Measurements from ENCODE around the gene SEPSECS. TPM values are rescaled to one million over a fixed set of nuclear protein-coding genes. Genes with fewer than 3 reads are reported as not detected.

SEPSECS gene
- total and polyA plus RNA-seq, 2 donors from 2014 or later = 7.3 to 13.8 TPM

DNA sequence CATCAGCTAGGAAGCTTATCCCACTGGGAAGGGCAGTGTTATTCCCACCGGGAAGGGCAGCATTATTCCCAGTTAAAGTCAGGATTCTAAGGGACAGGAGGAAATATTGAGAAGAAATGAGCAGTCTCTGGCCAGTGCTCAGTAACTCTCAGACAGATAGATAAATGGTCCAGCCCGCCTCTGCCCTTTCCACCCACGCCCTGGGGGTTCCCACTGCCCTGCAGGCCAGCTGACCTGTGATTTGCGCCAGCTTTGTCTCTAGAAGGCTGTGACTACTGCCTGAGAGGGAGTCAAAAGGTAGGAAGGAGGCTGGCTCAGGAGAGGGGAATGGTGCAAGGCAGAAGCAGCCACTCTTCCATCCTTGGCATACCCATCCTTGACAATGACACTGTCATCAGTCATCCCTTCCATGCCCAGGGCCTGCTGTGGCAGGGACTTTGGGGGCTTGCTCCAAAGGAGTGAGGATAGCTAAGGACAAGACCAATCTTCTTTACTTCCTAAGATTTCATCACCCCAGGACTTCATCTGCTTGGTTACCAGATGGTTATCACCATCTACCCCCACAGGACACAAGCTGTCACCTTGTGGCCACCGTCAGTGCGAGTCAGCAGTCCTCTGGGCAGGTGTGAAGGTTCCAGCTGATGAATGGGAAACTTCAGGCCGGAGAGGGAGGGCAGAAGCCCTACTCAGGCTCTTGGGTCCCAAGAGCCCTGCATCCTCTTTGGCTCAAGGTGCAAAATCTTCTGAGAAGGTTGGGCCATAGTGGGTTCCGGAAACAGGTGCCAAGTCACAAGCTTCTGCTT, 49.5 kb downstream of the SEPSECS start:
- FAIRE-seq = no peak
- no peak overlapping the region for H3K27ac ChIP-seq (ENCODE audit: low read depth in 2 of 2, low read length in 2 of 2)

DNA sequence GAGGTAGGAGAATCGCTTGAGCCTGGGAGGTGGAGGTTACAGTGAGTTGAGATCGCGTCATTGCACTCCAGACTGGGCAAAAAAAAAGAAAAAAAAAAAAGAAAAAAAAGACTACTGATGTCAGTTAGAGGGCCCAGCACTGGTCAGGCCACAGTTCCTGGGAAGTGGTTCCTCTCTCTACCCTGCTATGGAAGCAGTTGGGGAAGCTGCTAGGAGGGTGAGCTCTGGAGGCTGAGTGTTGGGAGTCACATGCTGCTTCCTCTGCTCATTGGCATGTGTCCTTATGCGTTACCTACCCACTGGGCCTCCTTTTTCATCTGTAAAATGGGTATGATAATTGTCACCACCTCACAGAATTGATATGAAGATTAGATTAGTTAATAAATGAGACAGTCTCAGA, 50.7 kb downstream of the SEPSECS start:
- no peak overlapping the region for H3K9ac ChIP-seq (ENCODE audit: low read length in 3 of 3)
- FAIRE-seq (no peak), DNase-seq (no peak)
- no peak overlapping the region for H3K4me3 ChIP-seq (ENCODE audit: low read length in 3 of 3)
- no peaks in the 10 kb centered on the region for H3K27me3 ChIP-seq (ENCODE audit: control insufficient read depth, insufficient read depth, low read length)
- H3K9me3 ChIP-seq (ENCODE audit: control insufficient read depth in 2 of 3, insufficient read depth in 1 of 3, low read length in 3 of 3) = no peaks in the 10 kb centered on the region
- intact Hi-C loops (cut with DNase I) = no loop called here
- H3K4me1 ChIP-seq (ENCODE audit: control insufficient read depth in 2 of 3, insufficient read depth in 2 of 3, low read depth in 1 of 3, low read length in 3 of 3) = no peaks in the 10 kb centered on the region
- no peaks in the 10 kb centered on the region for H3K36me3 ChIP-seq (ENCODE audit: control insufficient read depth in 2 of 3, insufficient read depth in 3 of 3, low read length in 3 of 3)
- H3K27ac ChIP-seq (ENCODE audit: low read depth in 2 of 2, low read length in 2 of 2) = no peak overlapping the region
- TF ChIP-seq, protein P1, sequence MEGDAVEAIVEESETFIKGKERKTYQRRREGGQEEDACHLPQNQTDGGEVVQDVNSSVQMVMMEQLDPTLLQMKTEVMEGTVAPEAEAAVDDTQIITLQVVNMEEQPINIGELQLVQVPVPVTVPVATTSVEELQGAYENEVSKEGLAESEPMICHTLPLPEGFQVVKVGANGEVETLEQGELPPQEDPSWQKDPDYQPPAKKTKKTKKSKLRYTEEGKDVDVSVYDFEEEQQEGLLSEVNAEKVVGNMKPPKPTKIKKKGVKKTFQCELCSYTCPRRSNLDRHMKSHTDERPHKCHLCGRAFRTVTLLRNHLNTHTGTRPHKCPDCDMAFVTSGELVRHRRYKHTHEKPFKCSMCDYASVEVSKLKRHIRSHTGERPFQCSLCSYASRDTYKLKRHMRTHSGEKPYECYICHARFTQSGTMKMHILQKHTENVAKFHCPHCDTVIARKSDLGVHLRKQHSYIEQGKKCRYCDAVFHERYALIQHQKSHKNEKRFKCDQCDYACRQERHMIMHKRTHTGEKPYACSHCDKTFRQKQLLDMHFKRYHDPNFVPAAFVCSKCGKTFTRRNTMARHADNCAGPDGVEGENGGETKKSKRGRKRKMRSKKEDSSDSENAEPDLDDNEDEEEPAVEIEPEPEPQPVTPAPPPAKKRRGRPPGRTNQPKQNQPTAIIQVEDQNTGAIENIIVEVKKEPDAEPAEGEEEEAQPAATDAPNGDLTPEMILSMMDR (IDR thresholded peaks at IDR 0.05; ENCODE audit: borderline replicate concordance, extremely low read depth, insufficient read depth) = no peak

More for the DNA sequence above, 49.5 kb downstream of the SEPSECS start:
- H3K27me3 ChIP-seq (ENCODE audit: control insufficient read depth, insufficient read depth, low read length) = no peaks in the 10 kb centered on the region
- no peaks in the 10 kb centered on the region for H3K9me3 ChIP-seq (ENCODE audit: control insufficient read depth in 2 of 3, insufficient read depth in 1 of 3, low read length in 3 of 3)
- no peak overlapping the region for H3K4me3 ChIP-seq (ENCODE audit: low read length in 3 of 3)
- TF ChIP-seq, protein P1 (IDR thresholded peaks at IDR 0.05; ENCODE audit: borderline replicate concordance, extremely low read depth, insufficient read depth) = no peak
- H3K4me1 ChIP-seq (ENCODE audit: control insufficient read depth in 2 of 3, insufficient read depth in 2 of 3, low read depth in 1 of 3, low read length in 3 of 3) = no peaks in the 10 kb centered on the region
- H3K9ac ChIP-seq (ENCODE audit: low read length in 3 of 3) = no peak overlapping the region
- no peaks in the 10 kb centered on the region for H3K36me3 ChIP-seq (ENCODE audit: control insufficient read depth in 2 of 3, insufficient read depth in 3 of 3, low read length in 3 of 3)
- intact Hi-C loops (cut with DNase I) = no loop called here
- no peak for DNase-seq

DNA sequence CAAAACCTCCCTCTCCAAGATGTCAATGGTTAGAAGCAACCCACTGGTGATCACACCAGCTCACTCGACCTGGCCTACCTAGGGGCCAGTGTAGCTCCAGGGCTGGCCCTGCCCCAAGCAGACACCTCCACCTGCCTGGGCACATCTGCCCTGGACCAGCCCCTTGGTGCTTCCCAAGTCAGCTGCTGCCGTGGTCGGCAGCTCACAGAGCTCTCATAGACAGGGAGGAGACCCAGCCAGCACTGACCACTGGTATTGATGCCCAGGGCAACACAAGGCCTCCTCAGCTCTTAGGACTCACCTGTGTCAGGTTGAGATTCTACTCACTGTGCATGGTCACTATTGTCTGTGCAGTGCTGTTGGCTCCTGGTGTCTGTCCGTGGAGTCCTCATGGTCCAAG, 51.7 kb downstream of the SEPSECS start:
- no peak for FAIRE-seq
- H3K4me3 ChIP-seq (ENCODE audit: low read length in 3 of 3) = no peak overlapping the region
- H3K9me3 ChIP-seq (ENCODE audit: control insufficient read depth in 2 of 3, insufficient read depth in 1 of 3, low read length in 3 of 3) = no peaks in the 10 kb centered on the region
- no peak for DNase-seq
- TF ChIP-seq, protein P1 (IDR thresholded peaks at IDR 0.05; ENCODE audit: borderline replicate concordance, extremely low read depth, insufficient read depth) = no peak
- no peak overlapping the region for H3K27ac ChIP-seq (ENCODE audit: low read depth in 2 of 2, low read length in 2 of 2)
- H3K36me3 ChIP-seq (ENCODE audit: control insufficient read depth in 2 of 3, insufficient read depth in 3 of 3, low read length in 3 of 3) = no peaks in the 10 kb centered on the region
- H3K27me3 ChIP-seq (ENCODE audit: control insufficient read depth, insufficient read depth, low read length) = no peaks in the 10 kb centered on the region
- no peak overlapping the region for H3K9ac ChIP-seq (ENCODE audit: low read length in 3 of 3)
- intact Hi-C loops (cut with DNase I) = no loop called here
- H3K4me1 ChIP-seq (ENCODE audit: control insufficient read depth in 2 of 3, insufficient read depth in 2 of 3, low read depth in 1 of 3, low read length in 3 of 3) = no peaks in the 10 kb centered on the region

All from kidney (tissue), 14 donors.